Measurements from ENCODE around the gene ANKS1A.
"Not testable (repeated sequence)": the region's sequence is repeated elsewhere in the genome, so short reads cannot be mapped to it uniquely, and the experiment has no call there.

The ANKS1A gene

DNA sequence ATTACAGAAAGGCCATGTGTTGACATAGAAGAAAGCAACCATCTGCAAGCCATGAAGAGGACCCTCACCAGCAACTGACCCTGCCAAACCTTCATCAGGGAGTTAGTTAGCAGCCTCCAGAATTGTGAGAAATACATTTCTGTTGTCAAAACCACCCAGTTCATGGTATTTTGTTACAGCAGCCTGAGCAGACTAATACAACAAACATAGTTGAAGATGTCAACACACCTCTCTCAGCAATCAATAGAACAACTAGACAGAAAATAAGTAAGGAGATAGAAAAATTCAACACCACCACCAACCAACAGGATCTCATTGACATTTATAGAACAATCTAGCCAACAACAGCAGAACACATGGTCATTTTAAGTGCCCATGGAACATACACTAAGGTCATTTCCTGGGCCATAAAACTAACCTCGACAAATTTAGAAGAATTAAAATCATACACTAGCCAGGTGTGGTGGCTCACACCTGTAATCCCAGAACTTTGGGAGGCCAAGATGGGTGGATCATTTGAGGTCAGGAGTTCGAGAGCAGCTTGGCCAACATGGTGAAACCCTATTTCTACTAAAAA, 219.3 kb downstream of the ANKS1A start:
- TF ChIP-seq, protein P1, sequence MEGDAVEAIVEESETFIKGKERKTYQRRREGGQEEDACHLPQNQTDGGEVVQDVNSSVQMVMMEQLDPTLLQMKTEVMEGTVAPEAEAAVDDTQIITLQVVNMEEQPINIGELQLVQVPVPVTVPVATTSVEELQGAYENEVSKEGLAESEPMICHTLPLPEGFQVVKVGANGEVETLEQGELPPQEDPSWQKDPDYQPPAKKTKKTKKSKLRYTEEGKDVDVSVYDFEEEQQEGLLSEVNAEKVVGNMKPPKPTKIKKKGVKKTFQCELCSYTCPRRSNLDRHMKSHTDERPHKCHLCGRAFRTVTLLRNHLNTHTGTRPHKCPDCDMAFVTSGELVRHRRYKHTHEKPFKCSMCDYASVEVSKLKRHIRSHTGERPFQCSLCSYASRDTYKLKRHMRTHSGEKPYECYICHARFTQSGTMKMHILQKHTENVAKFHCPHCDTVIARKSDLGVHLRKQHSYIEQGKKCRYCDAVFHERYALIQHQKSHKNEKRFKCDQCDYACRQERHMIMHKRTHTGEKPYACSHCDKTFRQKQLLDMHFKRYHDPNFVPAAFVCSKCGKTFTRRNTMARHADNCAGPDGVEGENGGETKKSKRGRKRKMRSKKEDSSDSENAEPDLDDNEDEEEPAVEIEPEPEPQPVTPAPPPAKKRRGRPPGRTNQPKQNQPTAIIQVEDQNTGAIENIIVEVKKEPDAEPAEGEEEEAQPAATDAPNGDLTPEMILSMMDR (IDR thresholded peaks at IDR 0.05; ENCODE audit: insufficient read depth, low read depth, low read length, missing control alignments) = no peak
- DNase-seq (ENCODE audit: low read depth) = no peak
- H3K4me3 ChIP-seq (ENCODE audit: low read length) = no peak overlapping the region

DNA sequence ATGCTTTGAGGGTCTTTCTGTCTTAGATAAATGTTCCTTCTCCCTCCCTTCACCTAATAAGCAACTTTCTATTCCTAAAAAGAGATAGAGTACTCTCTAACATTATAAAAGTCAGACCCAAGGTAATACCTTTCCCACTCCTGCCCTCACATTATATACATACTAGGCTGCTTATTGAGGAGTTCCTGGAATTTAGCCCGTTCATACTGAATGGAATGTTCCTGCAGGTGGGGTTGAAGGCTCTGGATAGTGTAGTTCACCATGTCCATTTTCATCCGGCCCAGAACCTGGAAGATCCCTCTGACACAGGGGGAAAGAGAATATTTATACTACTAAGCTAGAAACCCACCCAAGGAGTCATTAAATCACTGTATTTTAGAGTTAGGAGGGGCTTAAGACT, 231.7 kb downstream of the ANKS1A start:
- TF ChIP-seq, protein P1 (IDR thresholded peaks at IDR 0.05; ENCODE audit: insufficient read depth, low read depth, low read length, missing control alignments) = no peak
- DNase-seq (ENCODE audit: low read depth) = peak; percentile 39
- H3K4me3 ChIP-seq (ENCODE audit: low read length) = no peak overlapping the region

DNA sequence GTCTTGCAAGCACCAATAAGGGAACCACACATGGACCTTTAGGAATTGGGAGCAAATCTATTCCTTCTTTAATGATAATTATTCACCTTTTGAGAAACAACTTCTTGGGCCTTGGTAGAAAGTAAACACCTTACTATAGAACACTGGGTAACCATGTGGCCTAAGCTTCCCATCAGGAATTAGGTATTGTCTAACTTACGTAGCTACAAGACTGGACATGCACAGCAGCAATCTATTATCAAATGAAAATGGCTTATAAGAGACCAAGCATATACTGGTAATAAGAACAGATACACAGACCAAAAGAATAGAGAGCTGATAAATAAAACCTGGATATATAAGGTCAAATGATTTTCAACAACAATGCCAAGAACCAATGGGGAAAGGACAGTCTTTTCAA, 235.3 kb downstream of the ANKS1A start:
- H3K4me3 ChIP-seq (ENCODE audit: low read length) = no peak overlapping the region
- TF ChIP-seq, protein P1 (IDR thresholded peaks at IDR 0.05; ENCODE audit: insufficient read depth, low read depth, low read length, missing control alignments) = no peak
- DNase-seq (ENCODE audit: low read depth) = peak; percentile 54

DNA sequence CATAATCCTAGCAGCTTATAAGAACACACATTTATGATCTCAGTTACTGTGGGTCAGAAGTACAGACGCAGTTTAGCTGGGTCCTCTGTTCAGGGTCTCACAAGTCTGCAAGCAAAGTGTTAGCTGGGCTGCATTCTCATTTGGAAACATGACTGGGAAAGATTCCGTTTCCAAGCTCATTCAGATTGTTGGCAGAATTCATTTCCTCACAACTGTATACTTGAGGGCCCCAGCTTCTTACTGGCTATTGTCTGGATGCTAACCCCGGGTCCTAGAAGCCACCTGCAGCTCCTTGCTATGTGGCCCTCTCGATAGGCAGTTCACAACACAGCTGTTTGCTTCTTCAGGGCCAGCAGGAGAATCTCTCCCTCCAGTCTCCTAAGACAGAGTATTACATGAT, 239.0 kb downstream of the ANKS1A start:
- H3K4me3 ChIP-seq (ENCODE audit: low read length) = no peak overlapping the region
- no peak for DNase-seq (ENCODE audit: low read depth)
- TF ChIP-seq, protein P1 (IDR thresholded peaks at IDR 0.05; ENCODE audit: insufficient read depth, low read depth, low read length, missing control alignments) = no peak

DNA sequence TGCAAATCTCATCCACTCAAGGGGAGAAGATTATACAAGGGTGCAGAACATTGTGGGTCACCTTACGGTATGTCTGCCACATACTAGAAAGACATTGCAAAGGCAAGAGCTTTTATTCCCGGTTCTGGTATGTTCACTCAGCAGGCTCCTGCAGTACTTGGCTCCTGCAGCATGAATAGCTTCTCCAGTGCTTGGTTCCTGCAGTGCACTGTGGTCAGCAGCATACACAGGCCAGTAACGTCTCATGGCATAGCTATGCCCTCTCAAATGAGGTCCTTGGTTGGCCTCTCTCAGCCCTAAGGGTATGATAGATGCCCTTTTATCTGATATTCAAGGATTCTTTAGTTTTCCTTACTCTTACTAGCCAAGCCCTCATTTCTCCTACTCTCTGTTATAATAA, 239.4 kb downstream of the ANKS1A start:
- DNase-seq (ENCODE audit: low read depth) = no peak
- TF ChIP-seq, protein P1 (IDR thresholded peaks at IDR 0.05; ENCODE audit: insufficient read depth, low read depth, low read length, missing control alignments) = no peak
- no peak overlapping the region for H3K4me3 ChIP-seq (ENCODE audit: low read length)

DNA sequence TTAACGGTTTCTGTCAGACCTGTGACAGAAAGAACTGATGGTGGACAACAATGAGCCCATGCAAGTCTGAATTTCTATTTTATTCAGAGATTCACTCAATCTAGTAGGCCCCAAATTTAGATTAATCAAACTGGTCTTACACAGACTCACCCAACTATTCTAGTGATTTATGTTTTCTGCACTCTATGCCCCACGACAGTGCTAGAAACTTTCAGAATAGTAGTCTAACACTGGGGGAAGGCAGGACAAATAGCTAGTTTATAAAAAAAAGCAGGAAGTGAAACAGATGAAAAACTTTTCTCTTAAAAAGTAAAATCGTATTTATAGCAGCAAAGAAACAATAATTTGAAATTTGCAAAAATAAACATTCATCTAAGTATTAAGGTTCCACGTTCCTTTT, 247.1 kb downstream of the ANKS1A start:
- TF ChIP-seq, protein P1 (IDR thresholded peaks at IDR 0.05; ENCODE audit: insufficient read depth, low read depth, low read length, missing control alignments) = no peak
- no peak for DNase-seq (ENCODE audit: low read depth)

DNA sequence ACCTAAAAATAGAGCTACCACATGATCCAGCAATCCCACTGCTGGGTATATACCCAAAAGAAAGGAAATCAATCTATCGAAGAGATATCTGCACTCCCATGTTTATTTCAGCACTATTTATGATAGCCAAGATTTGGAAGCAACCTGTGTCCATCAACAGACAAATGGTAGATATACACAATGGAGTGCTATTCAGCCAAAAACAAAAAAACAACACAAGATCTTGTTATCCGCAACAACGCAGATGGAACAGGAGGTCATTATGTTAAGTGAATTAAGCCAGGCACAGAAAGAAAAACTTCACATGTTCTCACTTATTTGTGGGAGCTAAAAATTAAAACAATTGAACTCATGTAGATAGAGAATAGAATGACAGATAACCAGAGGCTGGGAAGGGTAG, 249.1 kb downstream of the ANKS1A start:
- DNase-seq (ENCODE audit: low read depth); H3K4me3 ChIP-seq (ENCODE audit: low read length): not testable (repeated sequence)

More for the DNA sequence above, 247.1 kb downstream of the ANKS1A start:
- H3K4me3 ChIP-seq (ENCODE audit: low read length) = no peak overlapping the region
